Fibroblast of lung (primary cell): ENCODE data around the gene NODAL. TPM values are rescaled to one million over a fixed set of nuclear protein-coding genes. Genes with fewer than 3 reads are reported as not detected.

Experiments
- DNase-seq, 2 donors: peaks; one replicate each; pipeline versions ENCODE4 v3.0.0 to v3.0.0-alpha.2; 2010; ENCODE audit warnings: low read depth in 2 of 2
- H2AFZ ChIP-seq: 2 replicates; pipeline ENCODE4 v1.5.1; 2012; ENCODE audit warnings: low read length, control low read depth, inconsistent platforms
- H3K27ac ChIP-seq: 2 replicates; pipeline ENCODE4 v1.5.1; 2011; ENCODE audit warnings: low read length, control low read depth; ENCODE audit not compliant: insufficient read depth
- H3K27me3 ChIP-seq: 2 replicates; pipeline ENCODE4 v1.5.1; 2011; ENCODE audit warnings: mild to moderate bottlenecking, low read length; ENCODE audit not compliant: control insufficient read depth, insufficient read depth
- H3K36me3 ChIP-seq: 2 replicates; pipeline ENCODE4 v1.5.1; 2011; ENCODE audit warnings: low read length; ENCODE audit not compliant: control insufficient read depth, insufficient read depth
- H3K4me1 ChIP-seq: 2 replicates; pipeline ENCODE4 v1.5.1; 2011; ENCODE audit warnings: low read length; ENCODE audit not compliant: control insufficient read depth, insufficient read depth; ENCODE audit errors: extremely low read depth
- H3K4me2 ChIP-seq: 2 replicates; pipeline ENCODE4 v1.5.1; 2011; ENCODE audit warnings: low read length, control low read depth; ENCODE audit not compliant: insufficient read depth; ENCODE audit errors: extremely low read depth
- H3K4me3 ChIP-seq, 4 experiments: fragments of 200-600 bp in 1 of 4; sonication (generic) in 1 of 4; replicated peaks in 1 of 4; 2 replicates each; pipeline ENCODE4 v1.5.1; 2011 to 2016; ENCODE audit warnings: low read length in 4 of 4, low read depth in 3 of 4, mild to moderate bottlenecking in 3 of 4, control low read depth in 2 of 4, inconsistent platforms in 1 of 4, mixed read lengths in 1 of 4; ENCODE audit not compliant: insufficient read depth in 1 of 4; ENCODE audit errors: control extremely low read depth in 1 of 4
- H3K79me2 ChIP-seq: 2 replicates; pipeline ENCODE4 v1.5.1; 2012; ENCODE audit warnings: mild to moderate bottlenecking, low read length, inconsistent platforms; ENCODE audit not compliant: control insufficient read depth, insufficient read depth
- H3K9ac ChIP-seq: 2 replicates; pipeline ENCODE4 v1.5.1; 2011; ENCODE audit warnings: mild to moderate bottlenecking, low read length, control low read depth; ENCODE audit not compliant: insufficient read depth
- H3K9me3 ChIP-seq: 2 replicates; pipeline ENCODE4 v1.5.1; 2012; ENCODE audit warnings: low read depth, low read length; ENCODE audit not compliant: control insufficient read depth, insufficient read depth
- H4K20me1 ChIP-seq: 2 replicates; pipeline ENCODE4 v1.5.1; 2011; ENCODE audit warnings: low read length; ENCODE audit not compliant: control insufficient read depth, insufficient read depth; ENCODE audit errors: extremely low read depth
- CTCF ChIP-seq, 2 donors: IDR thresholded peaks in 1 of 2; conservative IDR thresholded peaks in 1 of 2; 1 replicate in 1 of 2; 2 replicates in 1 of 2; pipeline ENCODE4 v1.5.1; 2011 to 2012; ENCODE audit warnings: low read length in 2 of 2, control low read depth in 1 of 2, inconsistent platforms in 1 of 2, low read depth in 1 of 2, mild to moderate bottlenecking in 1 of 2
- EZH2 ChIP-seq: IDR thresholded peaks from 2 replicates; pipeline ENCODE4 v1.5.1; 2012; ENCODE audit warnings: low read length, control low read depth, mild to moderate bottlenecking; ENCODE audit errors: missing control alignments
- polyA plus RNA-seq, 2 donors: library from polyadenylated mRNA; depleted of rRNA in 1 of 2; stranded (reverse) in 1 of 2; unstranded in 1 of 2; fragments of >200 nt; gene quantifications; 2 replicates each; pipeline ENCODE4 v1.2.1, GENCODE V29; 2011 to 2012; ENCODE audit warnings: missing spikeins in 1 of 2
- total RNA-seq: library from RNA; depleted of rRNA; stranded (reverse); fragments of >200 nt; gene quantifications from 2 replicates; pipeline ENCODE4 v1.2.1, GENCODE V29; 2014

Gene NODAL
- total and polyA plus RNA-seq, 2 donors (not counting 1 experiment from before 2014, with no cell fraction given), result not detected

DNA sequence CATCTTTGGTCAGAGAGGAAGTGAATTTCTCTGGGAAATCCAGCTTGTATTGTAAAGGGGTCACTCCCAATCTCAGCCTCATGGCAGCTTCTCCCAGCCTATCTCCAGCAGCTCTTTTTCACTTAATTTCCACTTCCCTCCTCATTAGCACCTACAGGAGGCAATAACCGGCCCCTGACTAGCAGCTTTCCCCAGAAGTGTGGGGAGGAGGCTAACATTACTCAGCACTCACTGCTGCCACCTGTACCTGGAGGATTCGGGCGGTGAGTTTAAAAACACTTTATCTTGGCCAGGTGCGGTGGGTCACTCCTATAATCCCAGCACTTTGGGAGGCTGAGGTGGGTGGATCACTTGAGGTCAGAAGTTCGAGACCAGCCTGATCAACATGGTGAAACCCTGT is 3.8 kb downstream of the NODAL start:
- Histone ChIP-seq H4K20me1 (no peaks in the 10 kb centered on the region), H3K27ac (no peak overlapping the region), H3K9ac (no peak overlapping the region), H2AFZ (no peak overlapping the region), H3K9me3 (no peaks in the 10 kb centered on the region), H3K27me3 (peaks cover 34% of the 10 kb centered on the region), H3K4me1 (peaks cover 5% of the 10 kb centered on the region), H3K79me2 (no peaks in the 10 kb centered on the region), H3K4me3 (no peak overlapping the region), H3K4me2 (no peak overlapping the region), H3K36me3 (no peaks in the 10 kb centered on the region)
- no peak for DNase-seq
- TF ChIP-seq EZH2, result no peak
- no peak for TF ChIP-seq CTCF (conservative IDR thresholded peaks at IDR 0.05 in 1 of 2, IDR thresholded peaks at IDR 0.05 in 1 of 2; ENCODE audit: low read depth in 1 of 2, low read length in 2 of 2)

DNA sequence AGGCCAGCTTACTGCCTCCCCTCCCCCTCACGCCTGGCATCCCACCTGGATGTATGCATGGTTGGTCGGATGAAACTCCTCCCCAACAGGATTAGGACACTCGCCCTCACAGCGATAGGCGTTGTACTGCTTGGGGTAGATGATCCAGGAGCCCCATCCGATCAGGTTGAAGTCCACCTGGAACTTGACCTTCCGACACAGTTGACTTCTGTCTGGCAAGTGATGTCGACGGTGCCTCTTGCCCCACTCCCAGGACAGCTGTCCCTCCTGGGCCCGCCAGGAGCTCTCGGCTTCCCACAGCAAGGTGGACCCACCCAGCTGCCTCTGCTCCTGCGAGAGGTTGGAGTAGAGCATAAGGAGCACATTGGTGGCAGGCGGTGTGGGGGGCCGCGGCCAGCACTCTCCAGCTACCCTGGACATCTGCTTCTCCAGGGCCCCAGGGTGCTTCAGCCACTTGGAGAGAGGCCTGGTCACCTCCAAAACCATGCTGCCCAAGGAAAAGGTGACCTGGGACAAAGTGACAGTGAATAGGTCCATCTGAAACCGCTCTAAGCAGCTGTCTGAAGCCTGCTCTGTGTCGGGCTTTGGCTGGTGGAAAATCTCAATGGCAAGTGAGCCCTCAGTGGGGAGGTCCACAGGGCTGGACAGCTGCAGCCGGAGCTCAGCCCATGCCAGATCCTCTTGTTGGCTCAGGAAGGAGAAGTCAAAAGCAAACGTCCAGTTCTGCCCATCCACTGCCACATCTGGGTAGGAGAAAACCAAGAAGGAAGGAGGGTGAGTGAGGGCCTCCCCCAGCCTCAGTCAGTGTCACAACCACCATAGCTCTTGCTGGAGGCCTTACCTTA is 6.0 kb downstream of the NODAL start:
- no peak for DNase-seq
- Histone ChIP-seq H3K79me2 (no peaks in the 10 kb centered on the region), H3K36me3 (no peaks in the 10 kb centered on the region), H2AFZ (no peak overlapping the region), H3K4me1 (peaks cover 10% of the 10 kb centered on the region), H3K4me2 (no peak overlapping the region), H3K9me3 (no peaks in the 10 kb centered on the region), H3K27me3 (peaks cover 14% of the 10 kb centered on the region), H3K27ac (no peak overlapping the region), H3K4me3 (no peak overlapping the region), H3K9ac (no peak overlapping the region), H4K20me1 (no peaks in the 10 kb centered on the region)
- TF ChIP-seq EZH2 (no peak), CTCF (conservative IDR thresholded peaks at IDR 0.05 in 1 of 2, IDR thresholded peaks at IDR 0.05 in 1 of 2; ENCODE audit: low read depth in 1 of 2, low read length in 2 of 2) (no peak)

DNA sequence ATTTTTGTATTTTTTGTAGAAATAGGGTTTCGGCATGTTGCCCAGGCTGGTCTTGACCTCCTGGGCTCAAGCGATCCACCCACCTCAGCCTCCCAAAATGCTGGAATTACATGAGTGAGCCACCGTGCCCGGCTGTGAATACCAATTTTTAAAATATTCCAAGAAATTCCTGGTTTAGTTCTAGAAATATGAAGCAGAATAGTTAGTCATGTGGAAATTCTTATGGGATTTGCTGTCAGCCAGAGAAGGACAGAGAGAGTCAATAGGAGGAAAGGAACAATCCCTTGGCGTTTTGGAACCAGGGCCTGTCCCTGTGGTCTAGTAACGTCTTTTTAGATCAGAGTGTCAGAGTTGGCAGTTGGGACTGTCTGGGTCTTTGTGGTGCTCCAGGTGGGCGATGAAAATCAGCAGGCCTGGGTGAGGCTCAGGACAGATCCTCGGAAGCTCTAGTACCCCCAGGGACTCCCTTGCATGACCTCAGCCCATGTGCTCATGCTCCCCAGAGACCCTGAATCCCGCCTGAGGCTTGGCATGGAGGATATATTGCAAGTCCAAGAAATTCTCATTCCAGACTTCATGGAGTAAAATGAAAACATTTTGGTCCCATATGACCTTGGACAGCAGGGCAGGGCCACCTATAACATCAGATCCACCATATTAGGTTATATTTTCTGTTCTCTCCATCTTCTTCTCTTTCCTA is 7.8 kb downstream of the NODAL start:
- Histone ChIP-seq H3K4me2 (no peak overlapping the region), H3K9me3 (no peaks in the 10 kb centered on the region), H3K27ac (peak overlapping the region; percentile 3), H3K79me2 (no peaks in the 10 kb centered on the region), H3K27me3 (no peaks in the 10 kb centered on the region), H3K36me3 (peaks cover under 1% of the 10 kb centered on the region), H4K20me1 (no peaks in the 10 kb centered on the region), H3K9ac (no peak overlapping the region), H2AFZ (no peak overlapping the region), H3K4me3 (no peak overlapping the region), H3K4me1 (peaks cover 15% of the 10 kb centered on the region)
- DNase-seq, result peak in 1 of 2 donors; percentile 24
- TF ChIP-seq CTCF (conservative IDR thresholded peaks at IDR 0.05 in 1 of 2, IDR thresholded peaks at IDR 0.05 in 1 of 2; ENCODE audit: low read depth in 1 of 2, low read length in 2 of 2), result no peak
- no peak for TF ChIP-seq EZH2
